GM12892 (cell line): Measurements from ENCODE around the gene CHRND.

ENCODE experiments used
- POLR2A ChIP-seq: IDR thresholded peaks from 2 replicates; pipeline ENCODE4 v1.6.1; 2011; ENCODE audit warnings: low read depth, low read length, control low read depth
- POLR2AphosphoS5 ChIP-seq: IDR thresholded peaks from 2 replicates; pipeline ENCODE4 v1.6.1; 2011; ENCODE audit warnings: low read depth, low read length, control low read depth
- TAF1 ChIP-seq: IDR thresholded peaks from 2 replicates; pipeline ENCODE4 v1.6.1; 2011; ENCODE audit warnings: low read depth, mild to moderate bottlenecking, control low read depth, low read length, borderline replicate concordance

GRCh38 chr2:232569541-232569940 lies 43.6 kb downstream of the CHRND start:
- TF ChIP-seq POLR2A: no peak
- no peak for TF ChIP-seq TAF1
- no peak for TF ChIP-seq POLR2AphosphoS5
